NCI-H345 treated with DMSO at 0.1 percent for 48 hours (cell line): Measurements from ENCODE around the gene CHTF8.

Experiments used
- DNase-seq: peaks from one replicate; lab custom pipeline; 2025; ENCODE audit not compliant: unreplicated experiment; lab: John Stamatoyannopoulos, UW

The CHTF8 gene

DNA sequence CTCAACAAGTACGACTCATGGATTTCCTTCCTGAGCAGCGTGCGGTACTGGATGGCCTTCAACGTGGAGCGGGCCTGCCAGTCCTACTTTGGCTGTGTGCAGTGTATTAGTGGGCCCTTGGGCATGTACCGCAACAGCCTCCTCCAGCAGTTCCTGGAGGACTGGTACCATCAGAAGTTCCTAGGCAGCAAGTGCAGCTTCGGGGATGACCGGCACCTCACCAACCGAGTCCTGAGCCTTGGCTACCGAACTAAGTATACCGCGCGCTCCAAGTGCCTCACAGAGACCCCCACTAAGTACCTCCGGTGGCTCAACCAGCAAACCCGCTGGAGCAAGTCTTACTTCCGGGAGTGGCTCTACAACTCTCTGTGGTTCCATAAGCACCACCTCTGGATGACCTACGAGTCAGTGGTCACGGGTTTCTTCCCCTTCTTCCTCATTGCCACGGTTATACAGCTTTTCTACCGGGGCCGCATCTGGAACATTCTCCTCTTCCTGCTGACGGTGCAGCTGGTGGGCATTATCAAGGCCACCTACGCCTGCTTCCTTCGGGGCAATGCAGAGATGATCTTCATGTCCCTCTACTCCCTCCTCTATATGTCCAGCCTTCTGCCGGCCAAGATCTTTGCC is 17.9 kb downstream of the CHTF8 start:
- no peak for DNase-seq

DNA sequence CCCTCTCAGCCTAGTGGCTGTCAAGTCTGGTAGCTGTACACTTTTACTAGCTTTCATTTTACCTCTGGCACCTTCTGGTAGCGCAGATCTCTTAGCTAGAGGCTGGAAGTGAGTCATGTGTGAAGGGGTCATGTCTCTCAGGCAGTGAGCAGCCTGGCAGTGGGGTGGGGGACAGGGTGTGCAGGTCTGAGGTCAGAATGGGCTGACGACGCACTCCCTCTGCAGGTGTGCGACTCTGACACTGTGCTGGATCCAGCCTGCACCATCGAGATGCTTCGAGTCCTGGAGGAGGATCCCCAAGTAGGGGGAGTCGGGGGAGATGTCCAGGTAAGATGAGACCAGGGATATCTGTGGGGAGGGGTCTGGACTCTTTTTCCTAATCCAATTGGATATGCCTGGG is 19.2 kb downstream of the CHTF8 start:
- no peak for DNase-seq

GRCh38 chr16:69112285-69113129 is 19.9 kb downstream of the CHTF8 start:
- no peak for DNase-seq

DNA sequence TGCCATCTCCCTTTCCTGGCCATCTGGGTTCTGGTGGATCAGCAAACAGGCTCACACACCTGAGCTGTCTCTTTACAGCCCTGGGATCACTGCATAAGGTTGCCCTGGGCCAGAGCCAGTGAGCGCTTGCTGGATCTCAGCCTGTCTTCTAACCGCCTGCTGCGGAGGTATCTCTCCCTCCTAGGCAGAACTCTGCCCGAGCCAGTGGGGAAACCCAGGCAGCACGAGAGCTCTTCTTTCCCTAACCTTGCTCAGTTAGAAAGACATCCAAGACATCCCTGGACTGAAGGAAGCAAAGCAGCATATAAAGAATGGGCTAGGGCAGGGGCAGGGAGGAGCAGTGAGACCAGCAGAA is 20.5 kb downstream of the CHTF8 start:
- DNase-seq = no peak

- no peak for DNase-seq
Observed at GRCh38 chr16:69111216-69111875, 21.0 kb downstream of the CHTF8 start.

GRCh38 chr16:69110406-69110805 is 22.0 kb downstream of the CHTF8 start:
- no peak for DNase-seq

DNA sequence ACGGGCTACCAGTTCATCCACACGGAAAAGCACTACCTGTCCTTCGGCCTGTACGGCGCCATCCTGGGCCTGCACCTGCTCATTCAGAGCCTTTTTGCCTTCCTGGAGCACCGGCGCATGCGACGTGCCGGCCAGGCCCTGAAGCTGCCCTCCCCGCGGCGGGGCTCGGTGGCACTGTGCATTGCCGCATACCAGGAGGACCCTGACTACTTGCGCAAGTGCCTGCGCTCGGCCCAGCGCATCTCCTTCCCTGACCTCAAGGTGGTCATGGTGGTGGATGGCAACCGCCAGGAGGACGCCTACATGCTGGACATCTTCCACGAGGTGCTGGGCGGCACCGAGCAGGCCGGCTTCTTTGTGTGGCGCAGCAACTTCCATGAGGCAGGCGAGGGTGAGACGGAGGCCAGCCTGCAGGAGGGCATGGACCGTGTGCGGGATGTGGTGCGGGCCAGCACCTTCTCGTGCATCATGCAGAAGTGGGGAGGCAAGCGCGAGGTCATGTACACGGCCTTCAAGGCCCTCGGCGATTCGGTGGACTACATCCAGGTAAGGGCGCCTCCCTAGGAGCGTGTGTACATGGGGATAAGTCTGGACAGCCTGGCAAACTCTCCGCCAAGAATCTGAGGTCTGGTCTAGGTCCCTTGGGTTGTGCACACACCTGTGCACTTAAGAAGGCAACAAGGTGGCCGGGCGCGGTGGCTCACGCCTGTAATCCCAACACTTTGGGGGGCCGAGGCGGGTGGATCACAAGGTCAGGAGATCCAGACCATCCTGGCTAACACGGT is 22.7 kb downstream of the CHTF8 start:
- DNase-seq = no peak

DNA sequence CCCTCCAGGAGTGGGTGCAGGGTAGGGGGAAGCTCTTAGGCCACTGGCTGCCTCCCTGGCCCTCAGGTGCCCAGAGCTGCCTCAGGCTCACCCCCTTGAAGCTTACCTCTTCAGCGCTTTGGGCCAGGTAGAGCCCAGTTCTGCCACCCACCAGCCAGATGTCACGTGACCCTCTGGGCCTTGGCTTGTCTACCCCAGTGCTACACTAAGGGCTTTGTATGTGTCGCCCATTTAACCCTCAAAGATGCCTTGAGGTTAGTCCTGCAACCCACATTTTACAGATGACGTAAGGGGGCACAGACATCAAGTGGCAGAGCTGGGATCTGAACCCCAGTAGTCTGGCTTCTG is 23.5 kb downstream of the CHTF8 start:
- no peak for DNase-seq

DNA sequence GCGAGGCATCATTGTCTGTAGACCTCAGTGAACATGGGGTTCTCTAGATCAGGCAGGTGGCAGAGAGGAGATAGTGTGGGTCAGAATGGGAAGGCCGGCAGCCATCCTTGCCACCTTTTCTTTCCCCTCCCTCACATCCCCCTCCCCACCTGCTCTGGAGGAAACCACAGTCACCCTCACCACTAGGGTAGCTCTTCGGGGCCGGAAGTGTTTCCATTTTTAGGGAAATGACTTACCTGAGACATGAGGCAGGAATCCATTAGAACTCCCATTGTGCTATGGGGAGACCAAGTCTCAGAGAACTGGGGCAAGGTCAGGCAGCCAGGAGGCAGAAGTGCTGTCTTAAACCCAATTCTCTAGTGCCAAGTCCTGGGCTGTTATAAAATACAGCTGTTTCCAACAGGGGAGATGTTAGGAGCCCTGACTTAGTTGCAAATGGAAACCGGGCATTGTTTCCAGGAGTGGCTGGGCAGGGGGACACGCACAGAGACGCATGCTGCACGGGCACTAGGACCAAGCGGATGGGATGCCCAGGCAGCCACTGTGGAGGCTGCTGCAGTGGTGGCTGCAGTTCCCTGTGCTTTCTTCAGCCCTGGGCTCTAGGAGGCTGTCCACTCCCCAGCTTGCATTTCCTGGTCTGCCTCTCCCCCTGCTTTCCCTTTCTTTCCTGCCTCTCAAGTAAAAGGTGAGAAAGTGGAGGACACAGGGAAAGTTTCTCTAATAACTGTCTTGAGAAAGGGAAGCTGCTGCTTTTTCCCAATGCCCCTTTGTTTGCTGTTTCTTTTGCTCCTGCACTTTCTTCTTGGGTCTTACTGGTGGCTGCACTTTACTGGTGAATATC is 24.1 kb downstream of the CHTF8 start:
- DNase-seq = no peak

GRCh38 chr16:69107316-69107962 is 24.9 kb downstream of the CHTF8 start:
- DNase-seq = no peak

GRCh38 chr16:69106491-69107315 is 25.7 kb downstream of the CHTF8 start:
- no peak for DNase-seq

DNA sequence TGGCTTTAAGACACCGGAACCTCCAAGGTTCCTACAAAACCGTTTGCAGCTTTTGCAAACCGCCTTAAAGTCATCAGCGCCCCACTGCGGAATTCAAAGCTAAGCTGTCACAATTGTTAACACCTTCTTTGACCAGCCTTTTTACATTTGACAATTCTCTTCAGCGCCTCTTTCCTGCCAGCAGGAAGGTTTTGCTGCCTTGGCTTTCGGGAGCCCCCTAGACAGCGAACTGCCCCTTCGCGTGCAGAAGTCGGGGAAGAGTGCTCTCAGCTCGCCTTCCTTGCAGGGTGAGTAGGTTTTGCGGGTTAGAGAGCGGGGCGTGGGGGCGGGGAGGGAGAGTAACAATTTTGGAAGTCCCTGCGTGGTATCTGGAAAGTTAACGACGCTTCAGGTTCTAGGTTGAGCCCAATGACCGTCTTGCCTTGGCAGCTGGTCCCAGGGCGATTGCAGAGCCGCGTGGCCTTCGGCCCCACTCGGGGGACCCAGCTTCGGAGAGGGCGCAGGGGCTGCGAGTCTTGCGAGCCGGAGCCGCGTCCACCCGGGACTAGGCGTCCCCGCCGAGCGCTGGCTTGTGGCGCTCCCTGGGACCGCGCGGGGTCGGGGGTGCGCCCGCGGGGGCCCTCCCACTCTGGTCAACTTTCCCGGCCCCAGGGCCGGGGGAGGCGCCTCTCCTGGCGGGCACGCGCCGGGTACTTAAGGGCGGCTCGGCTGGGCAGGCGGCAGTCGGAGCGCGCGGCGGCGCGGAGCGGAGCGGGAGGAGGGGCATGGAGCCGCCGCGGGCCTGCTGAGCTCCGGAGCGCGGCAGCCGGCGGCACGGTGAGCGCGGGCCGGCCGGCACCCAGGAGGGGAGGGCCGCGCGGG is 26.7 kb downstream of the CHTF8 start, which contains the start of gene HAS3:
Gene HAS3 (plus strand): TSS at position 153 of the 861 bp plus-strand sequence. CDS start 3,743 bp downstream, outside the sequence.
- DNase-seq = no peak

GRCh38 chr16:69100071-69100691 is 32.2 kb downstream of the CHTF8 start:
- DNase-seq = peak; percentile 34

- no peak for DNase-seq
Observed at GRCh38 chr16:69095193-69095592, 37.2 kb downstream of the CHTF8 start.

- DNase-seq = no peak
Observed at GRCh38 chr16:69094501-69094900, 37.9 kb downstream of the CHTF8 start.

DNA sequence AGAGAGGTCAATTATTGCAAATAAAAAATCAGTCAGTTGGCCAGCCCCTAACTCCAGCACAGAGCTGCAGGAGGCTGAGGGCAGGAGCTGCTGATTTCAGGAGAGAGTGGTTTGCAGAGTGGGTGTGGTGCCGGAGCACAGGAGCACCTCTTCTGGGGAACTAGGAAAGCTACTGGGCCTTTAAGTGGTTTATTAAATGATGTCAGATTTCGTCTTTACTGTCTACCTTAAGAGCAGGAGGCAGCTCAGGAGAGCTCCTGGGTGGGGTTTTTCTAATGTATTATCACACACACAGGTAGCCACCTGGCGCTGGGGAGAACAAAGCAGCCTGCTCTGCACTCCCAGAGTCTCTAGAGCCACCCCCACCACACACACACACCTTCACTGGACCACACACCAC is 38.4 kb downstream of the CHTF8 start:
- peak; percentile 20 for DNase-seq

DNA sequence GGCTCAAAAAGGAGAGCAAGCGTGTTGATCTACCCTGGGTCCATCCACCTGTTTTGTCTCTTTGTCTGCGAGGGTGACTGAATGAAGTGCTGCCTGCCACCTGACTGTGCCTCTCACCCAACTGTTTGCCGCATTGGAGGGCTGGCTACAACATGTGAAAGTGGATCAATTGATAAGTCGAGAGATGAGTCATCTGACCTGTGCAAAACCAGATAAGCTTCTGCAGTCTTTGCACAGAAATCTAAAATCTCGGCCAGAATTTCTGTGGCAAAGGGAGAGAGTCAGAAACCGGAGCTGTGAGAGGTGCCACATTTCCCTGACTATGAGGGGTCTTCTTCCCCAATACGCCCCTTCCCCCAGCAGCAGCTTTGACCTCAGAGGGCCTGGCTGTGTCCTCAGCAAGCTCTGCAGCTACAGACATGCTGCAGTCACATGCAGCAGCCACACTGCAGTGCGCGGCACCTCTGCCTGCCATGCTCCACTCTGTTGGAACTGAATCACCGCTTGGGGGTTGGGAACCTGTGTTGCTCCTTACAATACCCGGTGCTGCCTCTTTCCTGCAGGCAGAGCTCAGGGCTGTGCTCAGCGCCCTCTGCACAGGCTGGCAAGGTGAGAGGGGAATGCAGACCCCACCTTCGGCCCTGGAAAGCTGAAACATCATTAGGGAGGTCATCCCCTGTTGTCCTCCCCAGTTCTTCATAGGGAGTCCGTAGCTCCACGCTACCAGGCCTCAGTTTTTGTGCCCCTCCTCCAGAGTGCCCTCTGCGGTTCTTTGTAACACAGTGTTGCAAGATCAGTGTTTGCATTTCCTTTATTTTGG is 43.1 kb downstream of the CHTF8 start:
- peak; percentile 17 for DNase-seq
